GM19023 (cell line): ENCODE measurements around the gene POU2F1.

Experiments
- ATAC-seq: cut with Tn5 transposase; IDR thresholded peaks from one replicate; pipeline ENCODE4 v1.9.1; 2021; ENCODE audit warnings: mild to moderate bottlenecking, moderate library complexity; ENCODE audit not compliant: unreplicated experiment

Gene POU2F1

GRCh38 chr1:167268347-167268787, 47.7 kb downstream of the POU2F1 start:
- ATAC-seq, result no peak

GRCh38 chr1:167270349-167271092, 49.8 kb downstream of the POU2F1 start:
- ATAC-seq, result no peak

GRCh38 chr1:167272369-167272957, 51.8 kb downstream of the POU2F1 start:
- ATAC-seq, result no peak

GRCh38 chr1:167273027-167273800, 52.5 kb downstream of the POU2F1 start:
- no peak for ATAC-seq

- no peak for ATAC-seq
These were observed 53.4 kb downstream of the POU2F1 start for GRCh38 chr1:167274061-167274460.

- ATAC-seq, result no peak
These were observed 56.3 kb downstream of the POU2F1 start for GRCh38 chr1:167276969-167277368.

- ATAC-seq, result no peak
These were observed 57.8 kb downstream of the POU2F1 start for GRCh38 chr1:167278497-167278896.

GRCh38 chr1:167280912-167281311, 60.2 kb downstream of the POU2F1 start:
- no peak for ATAC-seq

- ATAC-seq, result no peak
These were observed 67.8 kb downstream of the POU2F1 start for GRCh38 chr1:167288390-167289074.

GRCh38 chr1:167289075-167289442, 68.4 kb downstream of the POU2F1 start:
- ATAC-seq, result no peak

GRCh38 chr1:167289966-167290365, 69.3 kb downstream of the POU2F1 start:
- ATAC-seq, result no peak

GRCh38 chr1:167291539-167292185, 71.0 kb downstream of the POU2F1 start:
- no peak for ATAC-seq

GRCh38 chr1:167292216-167292615, 71.5 kb downstream of the POU2F1 start:
- ATAC-seq, result no peak

- ATAC-seq, result no peak
These were observed 72.4 kb downstream of the POU2F1 start for GRCh38 chr1:167293057-167293456.

GRCh38 chr1:167294528-167294927, 73.8 kb downstream of the POU2F1 start:
- ATAC-seq, result no peak

GRCh38 chr1:167297222-167298214, 76.8 kb downstream of the POU2F1 start:
- no peak for ATAC-seq

GRCh38 chr1:167298325-167298724, 77.6 kb downstream of the POU2F1 start:
- ATAC-seq, result no peak

GRCh38 chr1:167301355-167301754, 80.7 kb downstream of the POU2F1 start:
- ATAC-seq, result no peak

GRCh38 chr1:167304165-167304564, 83.5 kb downstream of the POU2F1 start:
- no peak for ATAC-seq
